ENCODE measurements around the gene NFX1. TPM values are rescaled to one million over a fixed set of nuclear protein-coding genes. Genes with fewer than 3 reads are reported as not detected.

The NFX1 gene
- total RNA-seq, 2 donors from 2014 or later: 23.7 to 29.1 TPM

GRCh38 chr9:33375238-33375840, 85.0 kb downstream of the NFX1 start:
- TF ChIP-seq CTCF (IDR thresholded peaks at IDR 0.05): peak in 1 of 2 donors; percentile 51
- Histone ChIP-seq H3K27me3 (no peaks in the 10 kb centered on the region), H3K36me3 (peaks cover 12% of the 10 kb centered on the region), H3K9me3 (no peaks in the 10 kb centered on the region), H3K4me1 (peaks cover 0 to 39% of the 10 kb centered on the region in 2 donors), H3K27ac (peak overlapping the region; percentile 76 to 78), H3K4me3 (peak overlapping the region in 1 of 2 donors; percentile 18)
- DNase-seq (ENCODE audit: low spot score): no peak

- H3K27ac ChIP-seq: peak overlapping the region; percentile 76 to 78
- peaks cover 0 to 44% of the 10 kb centered on the region in 2 donors for H3K4me1 ChIP-seq
- no peaks in the 10 kb centered on the region for H3K27me3 ChIP-seq
- DNase-seq (ENCODE audit: low spot score): no peak
- H3K4me3 ChIP-seq: no peak overlapping the region
- no peak for TF ChIP-seq CTCF (IDR thresholded peaks at IDR 0.05)
- peaks cover 6% of the 10 kb centered on the region for H3K36me3 ChIP-seq
- H3K9me3 ChIP-seq: no peaks in the 10 kb centered on the region
These were observed 85.6 kb downstream of the NFX1 start for GRCh38 chr9:33375841-33376321.

DNA sequence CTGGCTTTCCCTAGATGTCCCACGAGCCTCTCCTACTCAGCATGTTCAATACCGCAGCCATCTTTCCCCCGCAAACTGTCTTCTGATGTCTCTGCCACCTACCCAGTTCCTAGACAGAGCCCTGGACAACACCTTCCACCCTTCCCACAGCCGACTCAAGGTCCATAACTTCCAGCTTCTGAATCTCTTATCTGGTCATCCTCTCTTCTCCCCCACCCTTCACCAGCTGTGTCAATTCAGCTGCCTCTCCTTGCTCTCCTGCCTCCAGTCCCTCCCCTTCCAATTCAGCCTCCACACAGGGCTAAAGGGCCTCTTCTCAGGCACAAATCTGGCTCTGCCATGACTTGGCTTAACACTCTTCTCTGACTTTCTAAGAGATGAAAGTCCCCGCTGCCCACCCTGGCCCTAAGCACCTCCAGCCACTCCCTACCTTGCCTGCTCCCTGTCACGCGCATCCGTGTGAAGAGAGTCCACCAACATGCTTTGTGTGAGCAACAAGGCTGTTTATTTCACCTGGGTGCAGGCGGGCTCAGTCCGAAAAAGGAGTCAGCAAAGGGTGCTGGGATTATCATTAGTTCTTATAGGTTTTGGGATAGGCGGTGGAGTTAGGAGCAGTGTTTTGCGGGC, 86.9 kb downstream of the NFX1 start:
- peaks cover 0 to 52% of the 10 kb centered on the region in 2 donors for H3K4me1 ChIP-seq
- no peak overlapping the region for H3K4me3 ChIP-seq
- peak overlapping the region in 1 of 2 donors; percentile 53 for H3K27ac ChIP-seq
- no peak for DNase-seq (ENCODE audit: low spot score)
- no peaks in the 10 kb centered on the region for H3K36me3 ChIP-seq
- no peaks in the 10 kb centered on the region for H3K9me3 ChIP-seq
- H3K27me3 ChIP-seq: no peaks in the 10 kb centered on the region
- TF ChIP-seq CTCF (IDR thresholded peaks at IDR 0.05): no peak

DNA sequence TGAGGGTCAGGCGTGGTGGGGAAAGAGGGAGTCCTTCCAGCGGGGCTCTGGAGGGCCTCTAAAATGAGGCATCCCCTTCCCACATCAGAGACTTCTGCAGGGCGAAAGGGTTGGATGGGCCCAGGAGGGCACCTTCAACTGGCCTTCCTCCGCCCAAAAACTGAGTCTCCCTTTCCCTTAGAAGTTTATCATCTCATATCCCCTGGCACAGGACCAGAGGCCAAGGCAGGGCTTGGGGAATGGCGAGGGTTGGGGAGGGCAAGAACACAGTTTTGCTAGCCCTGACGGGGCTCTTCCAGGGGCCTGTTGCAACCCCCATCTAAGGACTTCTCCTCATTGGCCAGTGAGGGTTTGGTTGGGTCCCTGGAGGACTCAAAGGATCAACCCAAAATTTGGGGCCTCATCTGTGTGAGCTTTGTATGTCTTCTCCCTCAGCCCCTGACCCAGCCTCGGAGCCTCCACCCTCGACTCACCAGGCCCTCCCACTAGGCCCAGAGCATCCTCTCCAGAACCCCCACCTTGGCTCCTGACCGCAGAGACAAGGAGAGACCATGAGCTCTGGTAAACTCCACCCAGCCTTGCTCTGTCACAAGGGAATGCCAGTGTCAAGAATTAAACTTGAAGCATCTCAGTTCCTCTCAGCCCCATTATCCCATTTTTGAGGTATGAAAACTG, 87.9 kb downstream of the NFX1 start:
- DNase-seq (ENCODE audit: low spot score): no peak
- Histone ChIP-seq H3K27me3 (no peaks in the 10 kb centered on the region), H3K36me3 (no peaks in the 10 kb centered on the region), H3K9me3 (no peaks in the 10 kb centered on the region), H3K4me3 (no peak overlapping the region), H3K27ac (no peak overlapping the region), H3K4me1 (peaks cover 0 to 52% of the 10 kb centered on the region in 2 donors)
- no peak for TF ChIP-seq CTCF (IDR thresholded peaks at IDR 0.05)

DNA sequence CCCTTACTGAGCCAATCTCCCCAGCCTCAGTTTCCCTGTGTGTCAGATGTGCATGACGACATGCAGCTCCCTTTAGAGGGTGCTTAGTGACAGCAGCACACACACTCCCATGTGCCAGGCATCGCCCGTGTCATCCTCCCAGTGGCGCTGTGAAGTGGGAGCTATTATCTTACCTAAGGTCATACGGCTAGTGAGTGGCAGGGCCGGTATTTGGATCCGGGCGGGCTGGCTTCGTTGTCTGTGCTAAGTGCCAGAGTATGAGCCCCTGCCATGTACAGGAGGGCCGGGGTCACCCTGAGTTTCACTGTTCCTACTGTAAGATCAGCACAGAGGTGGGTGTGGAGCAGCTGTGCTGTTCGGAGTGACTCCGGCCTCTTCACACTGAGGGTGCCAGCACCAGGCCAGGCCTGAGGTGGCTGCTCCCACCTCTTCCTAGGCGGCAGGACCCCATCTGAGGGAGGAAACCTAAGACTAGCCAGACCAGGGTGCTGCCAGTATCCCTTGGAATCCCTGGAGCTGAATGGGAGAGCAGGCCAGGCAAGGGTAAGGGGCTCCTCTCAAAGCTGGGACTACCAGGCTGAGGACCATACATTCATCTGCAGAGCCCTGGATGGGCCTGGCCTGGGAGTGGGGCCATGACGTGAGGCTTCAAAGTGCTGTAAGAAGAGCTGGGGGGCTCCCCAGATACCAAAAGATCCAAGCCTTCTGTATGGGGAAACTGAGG, 89.5 kb downstream of the NFX1 start:
- peaks cover 0 to 47% of the 10 kb centered on the region in 2 donors for H3K4me1 ChIP-seq
- H3K36me3 ChIP-seq: no peaks in the 10 kb centered on the region
- H3K27ac ChIP-seq: peak overlapping the region; percentile 75 to 76
- no peaks in the 10 kb centered on the region for H3K27me3 ChIP-seq
- no peak for DNase-seq (ENCODE audit: low spot score)
- no peak for TF ChIP-seq CTCF (IDR thresholded peaks at IDR 0.05)
- no peaks in the 10 kb centered on the region for H3K9me3 ChIP-seq
- no peak overlapping the region for H3K4me3 ChIP-seq
